WERI-Rb-1 (cell line): ENCODE data around the gene CCL15.
"Not testable (repeated sequence)": the region's sequence is repeated elsewhere in the genome, so short reads cannot be mapped to it uniquely, and the experiment has no call there.

ENCODE experiments used
- DNase-seq: peaks from one replicate; pipeline ENCODE4 v3.0.0-alpha.2; 2020
- H3K27ac ChIP-seq: fragments of 250-450 bp; sonication (Bioruptor Pico); 2 replicates; pipeline ENCODE4 v1.5.1; 2020; ENCODE audit warnings: mild to moderate bottlenecking, moderate library complexity
- H3K27me3 ChIP-seq: fragments of 250-450 bp; sonication (Bioruptor Pico); 2 replicates; pipeline ENCODE4 v1.5.1; 2021; ENCODE audit warnings: mild to moderate bottlenecking, low read depth, moderate library complexity; ENCODE audit not compliant: insufficient read depth, severe bottlenecking
- H3K36me3 ChIP-seq: fragments of 250-450 bp; sonication (Bioruptor Pico); 2 replicates; pipeline ENCODE4 v1.5.1; 2020; ENCODE audit warnings: mild to moderate bottlenecking, moderate library complexity
- H3K4me3 ChIP-seq: 2 replicates; pipeline ENCODE4 v1.5.1; 2011; ENCODE audit warnings: low read depth, mild to moderate bottlenecking, control low read depth, low read length
- H3K9me3 ChIP-seq: fragments of 250-450 bp; sonication (Bioruptor Pico); 2 replicates; pipeline ENCODE4 v1.5.1; 2021; ENCODE audit warnings: mild to moderate bottlenecking, moderate library complexity; ENCODE audit not compliant: severe bottlenecking
- CTCF ChIP-seq: IDR thresholded peaks from 2 replicates; pipeline ENCODE4 v1.5.1; 2011; ENCODE audit warnings: low read depth, mild to moderate bottlenecking, control low read depth, inconsistent platforms, low read length

The CCL15 gene

GRCh38 chr17:36027761-36028160 is 26.4 kb upstream of the CCL15 start:
- no peak for TF ChIP-seq CTCF
- H3K27me3 ChIP-seq: no peaks in the 10 kb centered on the region
- no peak overlapping the region for H3K27ac ChIP-seq
- DNase-seq: no peak
- H3K4me3 ChIP-seq: no peak overlapping the region
- peaks cover 3% of the 10 kb centered on the region for H3K9me3 ChIP-seq
- no peaks in the 10 kb centered on the region for H3K36me3 ChIP-seq

GRCh38 chr17:36024106-36024869 is 22.9 kb upstream of the CCL15 start:
- H3K27me3 ChIP-seq: no peaks in the 10 kb centered on the region
- DNase-seq: no peak
- H3K9me3 ChIP-seq: peaks cover 4% of the 10 kb centered on the region
- no peaks in the 10 kb centered on the region for H3K36me3 ChIP-seq
- no peak for TF ChIP-seq CTCF
- H3K4me3 ChIP-seq: no peak overlapping the region
- no peak overlapping the region for H3K27ac ChIP-seq

DNA sequence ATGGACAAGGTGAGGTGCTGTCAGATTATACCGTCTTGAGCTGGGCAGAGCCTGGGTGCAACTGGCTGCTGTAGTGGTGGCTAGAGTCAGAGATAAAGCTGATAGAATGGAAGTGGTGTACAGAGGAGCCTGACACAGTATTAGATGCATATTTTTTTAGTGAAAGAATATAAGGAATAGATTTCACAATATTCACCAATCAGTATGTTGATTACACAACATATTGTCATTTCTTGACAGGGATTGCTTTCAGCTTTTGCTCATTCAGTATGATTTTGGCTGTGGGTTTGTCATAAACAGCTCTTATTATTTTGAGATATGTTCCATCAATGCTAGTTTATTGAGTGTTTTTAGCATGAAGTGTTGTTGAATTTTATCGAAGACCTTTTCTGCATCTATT is 18.1 kb upstream of the CCL15 start:
- Histone ChIP-seq H3K27ac (no peak overlapping the region), H3K9me3 (peaks cover 4% of the 10 kb centered on the region), H3K36me3 (no peaks in the 10 kb centered on the region), H3K4me3 (no peak overlapping the region), H3K27me3 (no peaks in the 10 kb centered on the region)
- no peak for TF ChIP-seq CTCF
- no peak for DNase-seq

- H3K4me3 ChIP-seq: no peak within 1 kb of the TSS
- no peak for TF ChIP-seq CTCF
- H3K36me3 ChIP-seq: no peaks in the 10 kb centered on the region
- no peaks in the 10 kb centered on the region for H3K27me3 ChIP-seq
- H3K9me3 ChIP-seq: peaks cover 1% of the 10 kb centered on the region
- DNase-seq: no peak
- H3K27ac ChIP-seq: no peak within 1 kb of the TSS
Measured at GRCh38 chr17:36017799-36018198, 16.4 kb upstream of the CCL15 start, which contains the start of gene CCL23. Gene CCL23 (minus strand): TSS chr17:36017972. CDS start chr17:36017897, 75 bp downstream.

- TF ChIP-seq CTCF: no peak
- peaks cover 9% of the 10 kb centered on the region for H3K9me3 ChIP-seq
- H3K36me3 ChIP-seq: no peaks in the 10 kb centered on the region
- DNase-seq: no peak
- no peaks in the 10 kb centered on the region for H3K27me3 ChIP-seq
- H3K27ac ChIP-seq: no peak overlapping the region
- no peak overlapping the region for H3K4me3 ChIP-seq
Measured at GRCh38 chr17:36016555-36016954, 15.2 kb upstream of the CCL15 start.

DNA sequence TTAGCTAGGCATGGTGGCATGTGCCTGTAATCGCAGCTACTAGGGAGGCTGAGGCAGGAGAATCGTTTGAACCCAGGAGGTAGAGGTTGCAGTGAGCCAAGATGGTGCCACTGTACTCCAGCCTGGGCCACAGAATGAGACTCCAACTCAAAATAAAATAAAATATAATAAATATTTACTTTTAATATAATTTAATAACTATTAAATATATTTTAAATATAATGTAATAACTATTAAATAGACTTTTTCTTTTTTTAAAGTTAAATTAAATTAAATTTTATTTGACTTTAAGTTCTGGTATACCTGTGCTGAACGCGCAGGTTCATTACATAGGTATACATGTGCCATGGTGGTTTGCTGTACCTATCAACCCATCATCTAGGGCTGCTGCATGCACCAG is 14.5 kb upstream of the CCL15 start:
- H3K9me3 ChIP-seq, DNase-seq, H3K4me3 ChIP-seq, H3K27ac ChIP-seq, H3K36me3 ChIP-seq, H3K27me3 ChIP-seq: not testable (repeated sequence)
